NCI-H748 (cell line): ENCODE results near the gene NUDC.
"Not testable (repeated sequence)": the region's sequence is repeated elsewhere in the genome, so short reads cannot be mapped to it uniquely, and the experiment has no call there.

Experiments
- DNase-seq: peaks from one replicate; lab custom pipeline; 2025; ENCODE audit not compliant: unreplicated experiment; lab: John Stamatoyannopoulos, UW

Gene NUDC

DNA sequence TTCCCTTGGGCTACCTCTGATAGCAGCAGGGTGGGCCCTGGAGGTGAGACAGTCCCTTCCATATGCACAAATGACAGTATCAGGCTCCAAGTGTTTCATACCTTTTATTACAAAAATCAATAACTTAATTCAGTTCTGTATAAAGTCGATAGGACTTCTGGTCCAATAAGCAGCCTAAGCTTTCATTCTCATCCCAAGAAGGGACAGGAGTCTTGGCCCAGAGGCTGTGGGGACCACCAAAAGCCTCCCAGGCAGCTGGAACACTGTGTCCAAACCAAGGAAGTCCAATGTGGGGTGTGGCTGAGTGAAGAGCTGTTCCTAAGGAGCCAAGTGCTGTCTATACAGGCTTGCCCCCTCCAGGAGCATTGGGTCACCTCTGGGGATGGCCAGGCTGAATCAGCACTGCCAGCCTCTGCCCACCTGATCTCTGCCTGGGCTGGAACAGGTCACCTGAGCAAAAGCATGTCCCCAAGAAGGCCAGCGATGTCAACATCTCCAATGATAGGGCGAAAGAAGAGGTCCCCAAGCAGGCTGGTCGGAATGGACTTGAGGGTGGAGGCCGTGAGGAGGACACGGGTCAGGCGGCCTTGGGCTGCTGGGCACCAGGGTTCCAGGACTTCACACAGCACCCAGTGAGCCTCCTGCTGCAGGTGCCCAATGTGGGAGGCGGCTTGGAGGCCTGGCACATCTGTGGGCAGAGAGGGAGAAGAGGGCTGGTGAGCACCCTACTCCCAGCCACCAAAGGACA lies 10.0 kb upstream of the NUDC start:
- no peak for DNase-seq

DNA sequence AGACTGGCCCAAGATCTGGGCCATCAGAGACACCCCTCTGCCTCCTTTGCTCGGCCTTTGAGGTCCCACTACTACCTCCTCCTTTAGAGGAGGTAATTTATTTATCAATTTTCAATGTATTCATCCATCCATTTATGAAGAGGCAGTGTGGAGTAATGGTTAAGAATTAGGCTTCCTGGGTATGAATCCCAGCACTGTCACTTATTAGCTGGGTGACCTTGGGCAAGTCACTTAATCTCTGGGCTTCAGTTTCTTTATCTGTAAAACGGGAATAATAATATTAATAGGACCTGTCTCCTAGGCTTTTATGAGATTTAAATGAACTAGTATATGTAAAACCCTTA lies 9.4 kb upstream of the NUDC start:
- no peak for DNase-seq

- DNase-seq = no peak
These were observed 8.2 kb upstream of the NUDC start for GRCh38 chr1:26913389-26913753.

DNA sequence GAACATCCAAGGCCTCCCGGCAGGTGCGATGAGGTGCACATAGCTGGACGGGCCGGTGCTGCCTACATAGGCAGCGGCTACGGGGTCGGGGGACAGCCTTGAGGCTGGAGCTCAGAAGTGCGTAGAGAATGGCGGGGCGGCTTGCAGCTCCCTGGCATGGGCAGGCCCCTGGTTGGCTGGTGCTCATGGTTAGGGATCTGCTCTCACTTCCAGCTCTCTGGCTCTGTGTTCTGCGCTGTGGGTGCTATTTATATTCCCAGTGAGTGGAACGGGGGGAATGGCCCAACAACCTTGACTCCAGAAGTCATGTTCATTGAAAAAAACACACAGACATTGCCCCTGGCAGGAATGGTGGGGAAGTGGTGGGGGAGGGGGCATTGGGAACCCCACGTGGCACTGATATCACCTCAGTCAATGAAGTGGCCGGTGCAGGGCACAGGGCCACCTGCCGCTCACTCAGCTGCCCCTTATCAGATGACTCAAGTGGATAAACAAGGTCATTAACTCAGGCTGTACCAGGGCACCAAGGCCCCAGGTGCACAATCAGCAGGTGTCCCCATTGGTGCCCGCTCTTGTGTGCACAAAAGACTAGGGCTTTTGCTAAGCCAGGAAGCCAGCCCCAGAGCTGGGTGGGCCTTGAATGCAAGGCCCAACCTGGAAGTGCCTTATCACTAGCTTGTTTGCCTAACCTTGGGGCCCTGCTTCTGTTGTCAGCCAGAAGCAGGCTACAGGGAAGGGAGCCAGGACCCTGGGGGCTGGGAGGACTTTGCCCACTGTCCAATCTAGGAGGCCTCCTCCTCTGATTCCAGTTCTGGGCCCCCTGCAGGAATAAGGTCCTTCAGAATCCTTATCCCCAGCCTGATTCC lies 7.6 kb upstream of the NUDC start, which contains the start of gene NR0B2:
TSS of gene NR0B2 (minus strand) at position 222 of the 866 bp plus-strand sequence. CDS start at position 187, 35 bp downstream.
- DNase-seq = peak; percentile 97

DNA sequence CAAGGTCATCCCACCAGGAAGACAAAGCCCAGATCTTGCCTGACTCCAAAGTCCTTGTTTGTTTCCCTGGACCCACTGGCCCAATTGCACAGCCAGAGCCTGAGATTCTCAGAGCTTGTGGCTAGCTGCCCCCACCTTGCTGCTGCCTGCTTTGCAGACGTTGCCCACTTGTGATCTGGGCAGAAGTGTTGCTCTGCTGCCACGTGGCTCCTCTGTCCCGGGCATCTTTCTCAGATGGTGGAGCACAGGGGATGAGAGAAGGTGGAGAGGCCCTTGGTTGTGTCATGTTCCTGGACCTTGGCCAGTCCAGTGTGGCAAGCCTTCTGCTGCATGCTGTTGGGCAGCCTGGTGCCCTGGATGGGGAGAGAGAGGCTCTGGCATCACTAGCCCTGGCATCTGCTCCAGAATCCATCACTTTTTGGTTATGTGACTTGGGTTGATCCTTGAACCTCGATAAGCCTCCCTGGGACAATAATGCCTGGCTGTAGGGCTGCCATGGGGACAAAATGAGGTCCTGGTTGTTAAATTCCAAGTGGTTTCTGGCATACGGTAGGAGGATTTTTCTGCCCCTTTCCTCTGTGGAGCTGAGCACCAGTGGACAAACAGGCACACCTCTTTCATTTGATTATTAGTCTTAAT lies 6.2 kb upstream of the NUDC start:
- no peak for DNase-seq

DNA sequence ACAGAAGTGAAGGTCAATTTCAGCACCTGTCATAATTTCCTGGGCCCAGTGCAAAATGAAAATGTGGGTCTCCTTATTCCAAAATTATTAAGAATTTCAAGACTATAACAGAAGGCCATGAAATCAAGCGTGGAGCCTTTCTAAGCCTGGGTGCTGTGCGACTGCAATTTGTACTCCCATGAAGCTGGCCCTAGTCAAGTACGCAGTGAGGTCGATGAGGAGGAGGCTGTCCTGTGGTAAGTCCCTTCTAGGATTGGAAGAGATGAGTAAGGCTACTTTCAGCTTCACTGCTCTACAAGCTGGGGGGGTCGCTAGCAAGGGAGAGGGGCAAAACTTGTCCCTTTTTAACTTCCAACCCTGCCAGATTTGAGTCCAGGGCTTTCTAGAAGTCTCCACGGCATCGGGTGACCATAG lies 410 bp upstream of the NUDC start:
- no peak for DNase-seq

DNA sequence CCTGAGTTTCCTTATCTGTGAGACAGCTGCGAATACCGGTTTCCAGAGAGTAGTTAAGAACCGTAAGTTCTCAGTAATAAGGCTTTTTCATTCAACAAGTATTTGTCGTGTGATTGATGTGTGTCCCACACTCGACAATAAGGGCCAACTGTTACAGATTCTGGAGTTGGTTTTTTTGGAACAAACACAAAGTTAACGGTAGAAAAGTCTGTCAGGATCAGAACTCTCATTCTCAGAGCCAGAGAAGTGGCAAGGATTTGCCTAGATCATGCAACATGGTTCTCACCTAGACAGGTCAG lies 837 bp downstream of the NUDC start:
- no peak for DNase-seq

DNA sequence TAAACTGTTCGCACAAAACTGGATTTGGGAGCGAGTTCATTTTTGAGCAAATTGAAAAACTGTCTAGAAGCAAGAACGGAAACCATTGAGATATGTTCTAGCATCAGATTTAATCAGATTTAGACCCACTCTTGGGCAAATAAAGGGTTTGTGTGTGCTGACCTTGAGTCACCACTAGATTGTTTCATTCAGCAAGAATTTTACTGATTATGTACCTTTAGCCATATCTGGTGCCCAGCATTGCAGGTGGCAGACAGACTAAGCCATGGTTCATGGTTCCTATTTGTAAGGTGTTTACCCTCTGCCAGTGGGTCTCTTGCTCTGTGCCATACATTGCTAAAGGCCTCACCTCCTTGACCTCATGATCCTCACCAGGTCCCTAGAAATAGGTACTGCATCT lies 1.4 kb downstream of the NUDC start:
- DNase-seq = no peak

DNA sequence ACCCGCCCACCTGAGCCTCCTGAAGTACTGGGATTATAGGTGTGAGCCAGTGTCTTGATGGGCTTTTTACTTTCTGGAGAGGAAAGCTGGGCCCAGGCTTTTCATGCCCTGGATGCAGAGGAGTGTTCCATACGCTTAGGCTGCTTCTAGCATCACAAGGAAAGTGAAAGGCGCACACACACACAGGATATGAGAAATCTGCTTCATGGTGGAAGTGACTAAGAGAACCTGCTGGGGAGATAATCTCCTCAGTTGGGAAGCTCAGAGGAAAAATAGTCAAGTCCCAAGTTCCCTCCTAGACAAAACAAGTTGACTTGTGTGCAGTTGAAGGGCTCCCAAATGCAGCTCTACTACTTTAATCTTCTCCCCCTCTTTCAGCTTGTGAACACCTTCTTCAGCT lies 2.2 kb downstream of the NUDC start:
- DNase-seq = no peak

DNA sequence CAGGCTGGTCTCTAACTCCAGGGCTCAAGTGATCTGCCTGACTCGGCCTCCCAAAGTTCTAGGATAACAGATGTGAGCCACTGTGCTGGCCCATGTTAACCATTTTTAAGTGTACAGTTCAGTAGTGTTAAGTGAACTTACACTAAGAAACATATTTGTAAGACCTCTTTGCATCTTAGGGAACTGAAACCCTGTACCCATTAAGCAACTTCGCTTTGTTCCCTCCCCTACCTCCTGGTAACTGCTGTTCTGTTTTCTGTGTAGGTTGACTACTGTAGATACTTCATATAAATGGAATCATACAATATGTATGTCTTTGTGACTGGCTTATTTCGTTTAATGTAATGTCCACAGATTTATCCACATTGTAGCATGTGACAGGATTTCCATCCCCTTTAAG lies 11.0 kb downstream of the NUDC start:
- DNase-seq = no peak

- DNase-seq = no peak
These were observed 15.3 kb downstream of the NUDC start for GRCh38 chr1:26936823-26937222.

DNA sequence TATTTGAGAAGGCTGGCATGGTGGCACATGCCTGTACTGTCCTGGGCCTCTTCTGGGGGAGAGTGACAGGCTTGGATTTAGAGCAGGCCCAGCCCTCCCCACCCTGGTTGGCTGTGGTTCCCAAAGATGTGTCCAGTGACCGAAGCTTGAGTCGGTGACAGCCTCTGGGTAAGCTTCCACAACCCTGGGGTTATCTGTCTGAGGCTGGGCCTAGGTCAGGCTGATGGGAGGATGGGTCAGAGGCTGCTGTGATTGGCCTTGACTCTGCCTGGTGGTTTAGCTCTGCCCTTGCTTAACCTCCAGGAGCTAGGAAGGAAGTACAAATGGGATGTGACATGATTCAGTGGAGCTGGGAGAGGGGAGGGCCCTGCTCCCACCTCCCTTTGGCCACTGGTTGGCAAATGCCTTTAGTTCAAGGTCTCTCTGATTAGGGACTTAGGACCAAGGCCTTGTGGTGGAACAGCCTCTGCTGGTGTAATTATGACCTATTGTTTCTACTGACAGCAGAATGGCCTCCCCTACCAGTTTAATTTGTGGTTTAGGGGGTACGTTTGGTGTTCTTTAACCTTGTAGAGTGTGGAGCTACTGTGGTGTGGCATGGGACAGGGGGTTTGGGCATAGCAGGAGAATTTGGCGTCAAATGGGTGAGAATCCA lies 16.6 kb downstream of the NUDC start:
- no peak for DNase-seq

GRCh38 chr1:26938659-26939025 lies 17.1 kb downstream of the NUDC start:
- DNase-seq = no peak

DNA sequence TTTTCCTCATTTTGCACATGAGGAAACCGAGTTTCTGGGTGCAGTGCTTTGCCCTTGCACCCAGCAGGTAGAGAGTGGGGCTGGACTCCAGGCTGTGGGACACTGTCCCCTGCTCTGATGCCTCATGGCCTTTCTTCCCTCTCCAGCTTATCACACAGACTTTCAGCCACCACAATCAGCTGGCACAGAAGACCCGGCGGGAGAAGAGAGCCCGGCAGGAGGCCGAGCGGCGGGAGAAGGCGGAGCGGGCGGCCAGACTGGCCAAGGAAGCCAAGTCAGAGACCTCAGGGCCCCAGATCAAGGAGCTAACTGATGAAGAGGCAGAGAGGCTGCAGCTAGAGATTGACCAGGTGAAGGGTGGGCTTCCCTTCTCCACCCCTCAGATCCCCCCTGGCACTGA lies 19.8 kb downstream of the NUDC start:
- no peak for DNase-seq

DNA sequence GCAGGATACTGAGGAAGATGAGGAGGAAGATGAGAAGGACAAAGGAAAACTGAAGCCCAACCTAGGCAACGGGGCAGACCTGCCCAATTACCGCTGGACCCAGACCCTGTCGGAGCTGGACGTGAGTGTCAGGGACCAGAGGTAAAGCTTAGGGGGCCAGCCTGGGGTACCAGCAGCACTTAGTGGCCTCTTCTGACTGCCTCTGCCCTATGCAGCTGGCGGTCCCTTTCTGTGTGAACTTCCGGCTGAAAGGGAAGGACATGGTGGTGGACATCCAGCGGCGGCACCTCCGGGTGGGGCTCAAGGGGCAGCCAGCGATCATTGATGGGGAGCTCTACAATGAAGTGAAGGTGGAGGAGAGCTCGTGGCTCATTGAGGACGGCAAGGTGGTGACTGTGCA lies 21.1 kb downstream of the NUDC start:
- DNase-seq = no peak

DNA sequence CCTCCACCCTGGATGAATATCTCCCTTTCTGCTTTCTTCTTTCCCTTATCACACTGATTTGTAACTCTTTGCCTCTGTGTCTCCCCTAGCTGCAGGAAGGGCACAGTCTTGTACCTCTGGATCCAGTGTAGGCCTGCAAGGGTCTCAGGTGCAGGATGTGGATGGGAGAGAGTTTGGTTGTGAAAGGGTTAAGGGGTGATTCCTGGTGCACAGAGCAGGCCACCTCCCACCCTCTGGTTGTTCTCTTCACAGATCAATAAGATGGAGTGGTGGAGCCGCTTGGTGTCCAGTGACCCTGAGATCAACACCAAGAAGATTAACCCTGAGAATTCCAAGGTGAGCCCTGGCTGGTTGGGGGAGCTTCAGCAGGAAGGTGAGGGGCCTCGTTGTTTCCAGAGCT lies 23.6 kb downstream of the NUDC start:
- DNase-seq = no peak

GRCh38 chr1:26945728-26946127 lies 24.2 kb downstream of the NUDC start:
- DNase-seq = no peak

GRCh38 chr1:26946270-26946669 lies 24.7 kb downstream of the NUDC start:
- DNase-seq = no peak

DNA sequence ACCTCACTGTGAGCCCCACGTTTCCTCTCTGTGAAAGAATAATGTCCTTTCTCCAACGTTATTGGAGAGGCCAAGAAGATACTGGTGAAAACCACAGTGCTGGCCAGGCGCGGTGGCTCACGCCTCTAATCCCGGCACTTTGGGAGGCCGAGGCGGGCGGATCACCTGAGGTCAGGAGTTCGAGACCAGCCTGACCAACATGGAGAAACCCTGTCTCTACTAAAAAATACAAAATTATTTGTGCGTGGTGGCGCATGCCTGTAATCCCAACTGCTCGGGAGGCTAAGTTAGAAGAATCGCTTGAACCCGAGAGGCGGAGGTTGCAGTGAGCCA lies 27.1 kb downstream of the NUDC start:
- not testable (repeated sequence) for DNase-seq

- no peak for DNase-seq
These were observed 27.9 kb downstream of the NUDC start for GRCh38 chr1:26949266-26949925.

DNA sequence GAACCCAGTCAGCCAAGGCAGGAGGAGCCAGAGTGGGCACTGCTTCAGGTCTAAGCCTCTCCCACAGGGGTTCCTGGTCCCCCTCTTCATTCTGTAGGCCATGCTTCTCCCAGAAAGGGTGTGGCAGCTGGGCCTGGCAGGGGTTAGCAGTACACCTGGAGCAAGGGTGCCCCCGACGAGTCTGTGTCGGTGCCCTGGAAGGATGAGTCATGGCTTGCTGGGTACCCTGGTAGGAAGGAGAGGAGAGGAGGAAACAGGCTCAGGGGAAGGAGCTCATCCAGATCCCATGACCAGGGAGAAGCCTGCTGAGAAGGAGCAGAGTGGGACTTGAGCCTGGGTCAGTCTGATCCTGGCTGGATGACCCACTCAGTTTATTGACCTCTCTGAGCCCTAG lies 28.4 kb downstream of the NUDC start:
- DNase-seq = no peak
